Prostate gland (tissue), 2 donors: ENCODE data around the gene MIB2.

Experiments
- CTCF ChIP-seq, 4 experiments: fragments of 200-600 bp in 2 of 4; fragments of 450-650 bp in 2 of 4; sonication (generic) in 2 of 4; IDR thresholded peaks; 1 replicate in 3 of 4; 2 replicates in 1 of 4; pipeline ENCODE4 v1.5.1; 2016 to 2019; ENCODE audit warnings: antibody characterized with exemption in 4 of 4, mild to moderate bottlenecking in 2 of 4, moderate library complexity in 2 of 4
- POLR2A ChIP-seq: fragments of 450-650 bp; IDR thresholded peaks from one replicate; pipeline ENCODE4 v1.6.1; 2016; ENCODE audit warnings: antibody characterized with exemption, mild to moderate bottlenecking
- POLR2AphosphoS5 ChIP-seq: sonication (generic); formaldehyde crosslinking; IDR thresholded peaks from one replicate; pipeline ENCODE4 v1.6.1; 2017; ENCODE audit warnings: antibody characterized with exemption

- TF ChIP-seq CTCF (IDR thresholded peaks at IDR 0.05) (no peak), POLR2A (no peak), POLR2AphosphoS5 (no peak)
These were observed 6.1 kb downstream of the MIB2 start for GRCh38 chr1:1621173-1622009.
